OCI-LY7 (cell line): ENCODE results near the gene ZNF536.

Experiments used
- CTCF ChIP-seq: fragments of 200-600 bp; sonication (generic); conservative IDR thresholded peaks from 2 replicates; pipeline ENCODE4 v1.5.1; 2014; ENCODE audit warnings: mild to moderate bottlenecking, antibody characterized with exemption, low read length, moderate library complexity, mixed read lengths
- EZH2phosphoT487 ChIP-seq: fragments of 200-600 bp; sonication (generic); IDR thresholded peaks from 2 replicates; pipeline ENCODE4 v1.6.1; 2018; ENCODE audit warnings: low read depth, borderline replicate concordance, mild to moderate bottlenecking, mixed run types, antibody characterized with exemption, low read length, moderate library complexity, mixed read lengths

DNA sequence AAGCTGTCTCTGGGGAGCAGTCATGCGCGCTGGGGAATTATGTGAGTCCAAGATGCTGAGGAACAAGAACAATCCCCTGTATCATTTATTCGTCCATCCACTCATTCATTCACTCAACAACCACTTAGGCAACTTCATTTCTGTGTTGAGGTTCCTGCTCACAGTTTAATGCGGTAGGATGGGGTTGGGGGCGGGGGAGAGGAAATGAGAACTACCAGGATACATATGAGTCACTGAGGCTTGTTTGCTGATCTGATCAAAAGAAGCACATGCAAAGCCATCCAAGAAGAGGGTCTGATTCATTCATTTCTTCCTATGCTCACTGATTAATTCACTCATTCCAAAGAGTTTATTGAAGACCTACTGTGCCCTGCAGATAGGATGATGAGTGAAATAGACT, 20.9 kb downstream of the ZNF536 start:
- TF ChIP-seq CTCF: no peak
- no peak for TF ChIP-seq EZH2phosphoT487
